HepG2 (cell line): Measurements from ENCODE around the gene NLGN2. TPM values are rescaled to one million over a fixed set of nuclear protein-coding genes. Genes with fewer than 3 reads are reported as not detected.
A peak's percentile ranks its signal among the peaks of the same experiment; 100 is the strongest.

ENCODE experiments used
- AGO2 ChIP-seq: fragments of 200-400 bp; formaldehyde crosslinking; optimal IDR thresholded peaks from 2 replicates; pipeline ENCODE3; 2017; ENCODE audit warnings: mild to moderate bottlenecking, low read depth, low read length, moderate library complexity
- ELF1 ChIP-seq: sonication (generic); formaldehyde crosslinking; IDR thresholded peaks from 2 replicates; pipeline ENCODE4 v1.4.0; 2020; ENCODE audit warnings: missing genetic modification reagents
- GTF3A ChIP-seq: sonication (generic); formaldehyde crosslinking; conservative IDR thresholded peaks from 2 replicates; pipeline ENCODE4 v1.4.0; 2020; ENCODE audit warnings: mild to moderate bottlenecking, missing genetic modification reagents
- HDAC6 ChIP-seq: fragments of 200-600 bp; sonication (generic); IDR thresholded peaks from 2 replicates; pipeline ENCODE4 v1.7.0; 2017; ENCODE audit warnings: mild to moderate bottlenecking, antibody characterized with exemption, low read length, low read depth
- HOXD1 ChIP-seq: sonication (generic); formaldehyde crosslinking; IDR thresholded peaks from 2 replicates; pipeline ENCODE4 v1.5.0; 2020; ENCODE audit warnings: missing genetic modification reagents
- IRF1 ChIP-seq: sonication (generic); formaldehyde crosslinking; IDR thresholded peaks from 2 replicates; pipeline ENCODE4 v1.4.0; 2020; ENCODE audit warnings: low read depth, mild to moderate bottlenecking, missing genetic modification reagents
- IRF2 ChIP-seq: IDR thresholded peaks from 2 replicates; pipeline ENCODE4 v1.6.1; 2018; ENCODE audit warnings: missing genetic modification reagents, missing compliant biosample characterization
- KDM2A ChIP-seq: sonication (generic); formaldehyde crosslinking; IDR thresholded peaks from 2 replicates; pipeline ENCODE4 v1.4.0; 2020; ENCODE audit warnings: low read depth, missing genetic modification reagents, borderline replicate concordance
- LBX2 ChIP-seq: sonication (generic); formaldehyde crosslinking; IDR thresholded peaks from 2 replicates; pipeline ENCODE4 v1.5.0; 2020; ENCODE audit warnings: missing genetic modification reagents, mild to moderate bottlenecking, borderline replicate concordance
- RBFOX2 ChIP-seq: fragments of 200-400 bp; formaldehyde crosslinking; IDR thresholded peaks from 2 replicates; pipeline ENCODE4 v1.6.1; 2017; ENCODE audit warnings: low read depth, mild to moderate bottlenecking, low read length
- TIGD3 ChIP-seq: sonication (generic); formaldehyde crosslinking; IDR thresholded peaks from 2 replicates; pipeline ENCODE4 v1.5.1; 2020; ENCODE audit warnings: mild to moderate bottlenecking, missing genetic modification reagents, borderline replicate concordance
- YEATS4 ChIP-seq: sonication (generic); formaldehyde crosslinking; IDR thresholded peaks from 2 replicates; pipeline ENCODE4 v1.4.0; 2020; ENCODE audit warnings: missing genetic modification reagents, borderline replicate concordance
- ZFP90 ChIP-seq: sonication (generic); formaldehyde crosslinking; IDR thresholded peaks from 2 replicates; pipeline ENCODE4 v1.8.0; 2022; ENCODE audit warnings: missing genetic modification reagents, mild to moderate bottlenecking, inconsistent platforms, borderline replicate concordance
- ZIK1 ChIP-seq: sonication (generic); formaldehyde crosslinking; IDR thresholded peaks from 2 replicates; pipeline ENCODE4 v1.5.0; 2020; ENCODE audit warnings: mild to moderate bottlenecking, low read depth, missing genetic modification reagents, borderline replicate concordance
- ZNF224 ChIP-seq: sonication (generic); formaldehyde crosslinking; IDR thresholded peaks from 2 replicates; pipeline ENCODE4 v1.5.0; 2020; ENCODE audit warnings: mild to moderate bottlenecking, missing genetic modification reagents
- ZNF546 ChIP-seq: sonication (generic); formaldehyde crosslinking; conservative IDR thresholded peaks from 2 replicates; pipeline ENCODE4 v1.8.1; 2023; ENCODE audit warnings: mild to moderate bottlenecking, missing genetic modification reagents
- ZNF724P ChIP-seq: sonication (generic); formaldehyde crosslinking; IDR thresholded peaks from 2 replicates; pipeline ENCODE4 v1.8.0; 2022; ENCODE audit warnings: missing genetic modification reagents, borderline replicate concordance
- ZZZ3 ChIP-seq: sonication (generic); formaldehyde crosslinking; IDR thresholded peaks from 2 replicates; pipeline ENCODE4 v1.4.0; 2020; ENCODE audit warnings: missing genetic modification reagents, mild to moderate bottlenecking, borderline replicate concordance
- polyA plus RNA-seq, 8 experiments: library from polyadenylated mRNA; depleted of rRNA in 3 of 8; stranded (reverse) in 7 of 8; unstranded in 1 of 8; fragments of >200 nt; fragmentation: Illumina TruSeq in 4 of 8; extraction: Trizol in 4 of 8; gene quantifications; 2 replicates each; pipeline versions ENCODE4 v1.2.1 to v1.2.3, GENCODE V29; 2011 to 2016; ENCODE audit warnings: low read depth in 4 of 8, missing spikeins in 1 of 8, mixed read lengths in 1 of 8; ENCODE audit not compliant: insufficient read depth in 1 of 8
- total RNA-seq, 5 experiments: library from RNA; depleted of rRNA; stranded (reverse); fragments of >200 nt; fragmentation: Illumina TruSeq; extraction: Trizol; gene quantifications; 2 replicates each; pipeline ENCODE4 v1.2.3, GENCODE V29; 2016; ENCODE audit warnings: low read depth in 1 of 5
- TF ChIP-seq, protein P1 (sequence below): sonication (generic); formaldehyde crosslinking; IDR thresholded peaks from 2 replicates; pipeline ENCODE4 v1.5.0; 2020; ENCODE audit warnings: mild to moderate bottlenecking, missing genetic modification reagents
- TF ChIP-seq, protein P2 (sequence below): sonication (generic); formaldehyde crosslinking; IDR thresholded peaks from 2 replicates; pipeline ENCODE4 v1.4.0; 2020; ENCODE audit warnings: low read depth, missing genetic modification reagents

NLGN2 gene
- total and polyA plus RNA-seq, 2 of the 13 experiments (the other 11 are each of a cell fraction or from before 2014, with no cell fraction given), result 1.9 to 11.0 TPM

- TF ChIP-seq IRF2 (CRISPR knock-in tag) (0 out of 2 replicates have a peak, but pooled peaks have one; percentile 9), TIGD3 (CRISPR knock-in tag) (0 out of 2 replicates have a peak, but pooled peaks have one; percentile 0), ZNF224 (CRISPR knock-in tag) (no peak), RBFOX2 (peak; percentile 74), ZNF724P (CRISPR knock-in tag) (peak; percentile 62; the same call in 1 of the 2 replicates), ELF1 (peak; percentile 75), HOXD1 (0 out of 2 replicates have a peak, but pooled peaks have one; percentile 47), ZIK1 (CRISPR knock-in tag) (no peak), IRF1 (CRISPR knock-in tag) (no peak), KDM2A (peak; percentile 56; the same call in 1 of the 2 replicates), ZNF546 (CRISPR knock-in tag) (0 out of 2 replicates have a peak, but pooled peaks have one; percentile 35), LBX2 (CRISPR knock-in tag) (0 out of 2 replicates have a peak, but pooled peaks have one; percentile 32), YEATS4 (CRISPR knock-in tag) (0 out of 2 replicates have a peak, but pooled peaks have one; percentile 27), AGO2 (peak; percentile 65), HDAC6 (no peak), ZFP90 (CRISPR knock-in tag) (peak; percentile 36; the same call in 1 of the 2 replicates), ZZZ3 (CRISPR knock-in tag) (0 out of 2 replicates have a peak, but pooled peaks have one; percentile 30), GTF3A (CRISPR knock-in tag) (0 out of 2 replicates have a peak, but pooled peaks have one; percentile 25)
- TF ChIP-seq, protein P1, sequence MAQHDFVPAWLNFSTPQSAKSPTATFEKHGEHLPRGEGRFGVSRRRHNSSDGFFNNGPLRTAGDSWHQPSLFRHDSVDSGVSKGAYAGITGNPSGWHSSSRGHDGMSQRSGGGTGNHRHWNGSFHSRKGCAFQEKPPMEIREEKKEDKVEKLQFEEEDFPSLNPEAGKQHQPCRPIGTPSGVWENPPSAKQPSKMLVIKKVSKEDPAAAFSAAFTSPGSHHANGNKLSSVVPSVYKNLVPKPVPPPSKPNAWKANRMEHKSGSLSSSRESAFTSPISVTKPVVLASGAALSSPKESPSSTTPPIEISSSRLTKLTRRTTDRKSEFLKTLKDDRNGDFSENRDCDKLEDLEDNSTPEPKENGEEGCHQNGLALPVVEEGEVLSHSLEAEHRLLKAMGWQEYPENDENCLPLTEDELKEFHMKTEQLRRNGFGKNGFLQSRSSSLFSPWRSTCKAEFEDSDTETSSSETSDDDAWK (CRISPR knock-in tag), result no peak
- TF ChIP-seq, protein P2, sequence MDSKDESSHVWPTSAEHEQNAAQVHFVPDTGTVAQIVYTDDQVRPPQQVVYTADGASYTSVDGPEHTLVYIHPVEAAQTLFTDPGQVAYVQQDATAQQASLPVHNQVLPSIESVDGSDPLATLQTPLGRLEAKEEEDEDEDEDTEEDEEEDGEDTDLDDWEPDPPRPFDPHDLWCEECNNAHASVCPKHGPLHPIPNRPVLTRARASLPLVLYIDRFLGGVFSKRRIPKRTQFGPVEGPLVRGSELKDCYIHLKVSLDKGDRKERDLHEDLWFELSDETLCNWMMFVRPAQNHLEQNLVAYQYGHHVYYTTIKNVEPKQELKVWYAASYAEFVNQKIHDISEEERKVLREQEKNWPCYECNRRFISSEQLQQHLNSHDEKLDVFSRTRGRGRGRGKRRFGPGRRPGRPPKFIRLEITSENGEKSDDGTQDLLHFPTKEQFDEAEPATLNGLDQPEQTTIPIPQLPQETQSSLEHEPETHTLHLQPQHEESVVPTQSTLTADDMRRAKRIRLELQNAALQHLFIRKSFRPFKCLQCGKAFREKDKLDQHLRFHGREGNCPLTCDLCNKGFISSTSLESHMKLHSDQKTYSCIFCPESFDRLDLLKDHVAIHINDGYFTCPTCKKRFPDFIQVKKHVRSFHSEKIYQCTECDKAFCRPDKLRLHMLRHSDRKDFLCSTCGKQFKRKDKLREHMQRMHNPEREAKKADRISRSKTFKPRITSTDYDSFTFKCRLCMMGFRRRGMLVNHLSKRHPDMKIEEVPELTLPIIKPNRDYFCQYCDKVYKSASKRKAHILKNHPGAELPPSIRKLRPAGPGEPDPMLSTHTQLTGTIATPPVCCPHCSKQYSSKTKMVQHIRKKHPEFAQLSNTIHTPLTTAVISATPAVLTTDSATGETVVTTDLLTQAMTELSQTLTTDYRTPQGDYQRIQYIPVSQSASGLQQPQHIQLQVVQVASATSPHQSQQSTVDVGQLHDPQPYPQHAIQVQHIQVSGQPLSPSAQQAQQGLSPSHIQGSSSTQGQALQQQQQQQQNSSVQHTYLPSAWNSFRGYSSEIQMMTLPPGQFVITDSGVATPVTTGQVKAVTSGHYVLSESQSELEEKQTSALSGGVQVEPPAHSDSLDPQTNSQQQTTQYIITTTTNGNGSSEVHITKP (CRISPR knock-in tag), result 0 out of 2 replicates have a peak, but pooled peaks have one; percentile 3
These were observed 26.6 kb upstream of the NLGN2 start, which contains the start of gene TNK1 (continued) for GRCh38 chr17:7380855-7381683.
